IMR-90 (cell line): ENCODE data around the gene FAM53B. TPM values are rescaled to one million over a fixed set of nuclear protein-coding genes. Genes with fewer than 3 reads are reported as not detected.

Source experiments
- ATAC-seq: fragments of 200-7000 bp; cut with Tn5 transposase; 2 replicates; pipeline ENCODE4 v1.9.1; 2020; ENCODE audit warnings: low read depth, mild to moderate bottlenecking, moderate library complexity
- BruUV-seq: library from RNA; stranded (reverse); fragments of 400-500 nt; replicated peaks from 2 replicates; lab custom pipeline; 2021; lab: Mats Ljungman, UMichigan
- CTCF ChIA-PET: fragments of 300-600 bp; formaldehyde crosslinking; extraction: SDS; loops from one replicate; lab custom pipeline; 2021; ENCODE audit warnings: antibody characterized with exemption; lab: Yijun Ruan, JAX
- POLR2A ChIA-PET: fragments of 300-600 bp; sonication (Branson Sonifier 250); formaldehyde crosslinking; loops from one replicate; lab custom pipeline; 2022; ENCODE audit warnings: antibody characterized with exemption; ENCODE audit not compliant: unreplicated experiment; lab: Charles Lee
- DNase-seq: peaks from one replicate; pipeline ENCODE4 v3.0.0; 2013
- H2AFZ ChIP-seq: replicated peaks from 2 replicates; pipeline ENCODE3; 2013; ENCODE audit warnings: low read length, mild to moderate bottlenecking; ENCODE audit not compliant: poor library complexity
- H2AK5ac ChIP-seq: 2 replicates; pipeline ENCODE4 v1.6.1; 2013; ENCODE audit warnings: low read depth, low read length, inconsistent platforms
- H2AK9ac ChIP-seq: replicated peaks from 2 replicates; pipeline ENCODE3; 2013; ENCODE audit warnings: mild to moderate bottlenecking, low read depth, low read length, moderate library complexity; ENCODE audit not compliant: poor library complexity
- H2BK120ac ChIP-seq: 2 replicates; pipeline ENCODE4 v1.6.1; 2013; ENCODE audit warnings: low read depth, low read length, inconsistent platforms
- H2BK15ac ChIP-seq: 3 replicates; pipeline ENCODE4 v1.6.1; 2013; ENCODE audit warnings: low read depth, low read length, inconsistent platforms
- H2BK20ac ChIP-seq: 2 replicates; pipeline ENCODE4 v1.6.1; 2013; ENCODE audit warnings: low read depth, mild to moderate bottlenecking, inconsistent platforms, low read length, moderate library complexity
- H2BK5ac ChIP-seq: 2 replicates; pipeline ENCODE4 v1.6.1; 2013; ENCODE audit warnings: mild to moderate bottlenecking, low read depth, low read length, inconsistent platforms; ENCODE audit not compliant: poor library complexity, severe bottlenecking
- H3K14ac ChIP-seq: replicated peaks from 2 replicates; pipeline ENCODE4 v1.6.1; 2013; ENCODE audit warnings: low read depth, low read length, inconsistent platforms
- H3K18ac ChIP-seq: 2 replicates; pipeline ENCODE4 v1.6.1; 2013; ENCODE audit warnings: low read depth, low read length, control low read depth
- H3K23ac ChIP-seq: 2 replicates; pipeline ENCODE4 v1.6.1; 2013; ENCODE audit warnings: low read depth, low read length, inconsistent platforms
- H3K27ac ChIP-seq: 2 replicates; pipeline ENCODE4 v1.5.1; 2013; ENCODE audit warnings: mild to moderate bottlenecking, control low read depth, low read length; ENCODE audit not compliant: insufficient read depth
- H3K27me3 ChIP-seq: 2 replicates; pipeline ENCODE4 v1.6.1; 2013; ENCODE audit warnings: low read length; ENCODE audit not compliant: control insufficient read depth, insufficient read depth
- H3K36me3 ChIP-seq: 2 replicates; pipeline ENCODE4 v1.6.1; 2013; ENCODE audit warnings: low read length, mixed read lengths; ENCODE audit not compliant: control insufficient read depth, insufficient read depth
- H3K4ac ChIP-seq: 2 replicates; pipeline ENCODE4 v1.6.1; 2013; ENCODE audit warnings: low read depth, low read length, inconsistent platforms
- H3K4me1 ChIP-seq: 2 replicates; pipeline ENCODE4 v1.6.1; 2013; ENCODE audit warnings: low read length, mixed read lengths; ENCODE audit not compliant: control insufficient read depth, insufficient read depth
- H3K4me2 ChIP-seq: 2 replicates; pipeline ENCODE4 v1.6.1; 2013; ENCODE audit warnings: low read depth, mild to moderate bottlenecking, control low read depth, low read length, moderate library complexity
- H3K4me3 ChIP-seq: 2 replicates; pipeline ENCODE4 v1.5.1; 2013; ENCODE audit warnings: low read depth, mild to moderate bottlenecking, control low read depth, low read length, moderate library complexity; ENCODE audit not compliant: insufficient read depth
- H3K56ac ChIP-seq: 2 replicates; pipeline ENCODE4 v1.6.1; 2013; ENCODE audit warnings: low read length, inconsistent platforms; ENCODE audit not compliant: insufficient read depth; ENCODE audit errors: extremely low read depth
- H3K79me1 ChIP-seq, 2 experiments: 2 replicates each; pipeline ENCODE4 v1.6.1; 2013; ENCODE audit warnings: low read length in 2 of 2, inconsistent platforms in 1 of 2, low read depth in 1 of 2
- H3K9ac ChIP-seq: 2 replicates; pipeline ENCODE4 v1.6.1; 2013; ENCODE audit warnings: low read depth, low read length, control low read depth
- H3K9me1 ChIP-seq: 2 replicates; pipeline ENCODE4 v1.6.1; 2013; ENCODE audit warnings: low read length, inconsistent platforms; ENCODE audit not compliant: insufficient read depth
- H3K9me3 ChIP-seq: 2 replicates; pipeline ENCODE4 v1.6.1; 2013; ENCODE audit warnings: low read length; ENCODE audit not compliant: control insufficient read depth, insufficient read depth
- H4K20me1 ChIP-seq: 2 replicates; pipeline ENCODE4 v1.6.1; 2013; ENCODE audit warnings: low read length, inconsistent platforms; ENCODE audit not compliant: insufficient read depth
- H4K5ac ChIP-seq: 2 replicates; pipeline ENCODE4 v1.6.1; 2013; ENCODE audit warnings: mild to moderate bottlenecking, low read depth, low read length, control low read depth
- H4K8ac ChIP-seq, 2 experiments: 2 replicates each; pipeline ENCODE4 v1.6.1; 2013; ENCODE audit warnings: low read depth in 2 of 2, low read length in 2 of 2, control low read depth in 1 of 2, inconsistent platforms in 1 of 2
- H4K91ac ChIP-seq: 2 replicates; pipeline ENCODE4 v1.6.1; 2013; ENCODE audit warnings: low read depth, low read length, inconsistent platforms; ENCODE audit not compliant: insufficient read depth
- BHLHE40 ChIP-seq: fragments of 150-350 bp; IDR thresholded peaks from 2 replicates; pipeline ENCODE4 v1.6.1; 2016; ENCODE audit warnings: mild to moderate bottlenecking, low read depth, low read length
- CEBPB ChIP-seq: IDR thresholded peaks from 2 replicates; pipeline ENCODE4 v1.6.1; 2012; ENCODE audit warnings: low read depth, low read length, improper control_type of control experiment
- MAZ ChIP-seq: IDR thresholded peaks from 2 replicates; pipeline ENCODE4 v1.6.1; 2012; ENCODE audit warnings: low read depth, mild to moderate bottlenecking, low read length, improper control_type of control experiment, moderate library complexity, borderline replicate concordance
- NFE2L2 ChIP-seq: fragments of 150-350 bp; IDR thresholded peaks from 2 replicates; pipeline ENCODE4 v1.6.1; 2016; ENCODE audit warnings: low read depth, mild to moderate bottlenecking, low read length
- POLR2A ChIP-seq: IDR thresholded peaks from 2 replicates; pipeline ENCODE4 v1.6.1; 2012; ENCODE audit warnings: mild to moderate bottlenecking, low read depth, low read length
- RCOR1 ChIP-seq: IDR thresholded peaks from 2 replicates; pipeline ENCODE4 v1.6.1; 2012; ENCODE audit warnings: mild to moderate bottlenecking, low read length, improper control_type of control experiment; ENCODE audit not compliant: insufficient replicate concordance
- RFX5 ChIP-seq: IDR thresholded peaks from 2 replicates; pipeline ENCODE4 v1.8.0; 2012; ENCODE audit warnings: low read depth, mild to moderate bottlenecking, low read length, moderate library complexity
- SMC3 ChIP-seq: fragments of 150-350 bp; IDR thresholded peaks from 2 replicates; pipeline ENCODE4 v1.6.1; 2016; ENCODE audit warnings: low read depth, mild to moderate bottlenecking, antibody characterized with exemption, low read length, moderate library complexity
- WGBS, 2 experiments: methylation state at CpG; one replicate each; pipeline versions ENCODE4 v1.1.5 to v1.1.7; 2013; ENCODE audit warnings: missing lambda C conversion rate in 2 of 2; ENCODE audit not compliant: insufficient read length in 1 of 2; ENCODE audit errors: extremely low coverage in 2 of 2; 5-methylcytosine and 5-hydroxymethylcytosine counted together
- dilution Hi-C: fragments of 300-500 bp; cut with HindIII; formaldehyde crosslinking; loops from one replicate; pipeline ENCODE4 v1.14.3; 2018; ENCODE audit warnings: low sequenced_read_pairs; ENCODE audit not compliant: unreplicated experiment
- in situ Hi-C: fragments of 300-500 bp; cut with MboI; formaldehyde crosslinking; loops from 3 replicates; pipeline ENCODE4 v1.14.3; 2019; ENCODE audit warnings: low sequenced_read_pairs, inconsistent platforms, mixed read lengths
- intact Hi-C: fragments of 100-400 bp; cut with micrococcal nuclease; formaldehyde crosslinking; loops from 2 replicates; pipeline ENCODE4 v1.10.0; 2022
- polyA plus RNA-seq, 3 experiments: library from polyadenylated mRNA; depleted of rRNA; stranded (reverse); fragments of >200 nt; gene quantifications; 2 replicates each; pipeline ENCODE4 v1.2.3, GENCODE V29; 2012; ENCODE audit warnings: low replicate concordance in 1 of 3
- total RNA-seq: library from RNA; depleted of rRNA; stranded (reverse); fragments of >200 nt; gene quantifications from 2 replicates; pipeline ENCODE4 v1.2.3, GENCODE V29; 2012

Gene FAM53B
- total and polyA plus RNA-seq, 2 of the 4 experiments (the other 2 are of a cell fraction) = 3.8 to 5.7 TPM

- no peak overlapping the region for H4K91ac ChIP-seq
- H2BK20ac ChIP-seq = no peak overlapping the region
- intact Hi-C loops (no loop called here), in situ Hi-C loops (no loop called here), dilution Hi-C loops (no loop called here)
- no TSS peak for BruUV-seq
- no peak overlapping the region for H2BK15ac ChIP-seq
- H4K8ac ChIP-seq = no peak overlapping the region
- no peaks in the 10 kb centered on the region for H3K9me3 ChIP-seq
- no peaks in the 10 kb centered on the region for H3K9me1 ChIP-seq
- no peak overlapping the region for H3K9ac ChIP-seq
- H4K5ac ChIP-seq = no peak overlapping the region
- no peak overlapping the region for H2BK5ac ChIP-seq
- H3K27ac ChIP-seq = no peak overlapping the region
- 89% methylated on average over 8 of the region's 30 CpGs; no CpG with 5 or more reads in 1 of the 2 experiments for WGBS, 2 experiments
- H3K14ac ChIP-seq = no peak overlapping the region
- no peak for TF ChIP-seq CEBPB
- TF ChIP-seq RCOR1 = no peak
- TF ChIP-seq RFX5 = no peak
- no peak for TF ChIP-seq MAZ
- no peak for TF ChIP-seq BHLHE40
- no peak for TF ChIP-seq NFE2L2
- no peak for TF ChIP-seq SMC3
- no peak for TF ChIP-seq POLR2A
- no peak overlapping the region for H2AFZ ChIP-seq
- no peak overlapping the region for H3K56ac ChIP-seq
- no peak overlapping the region for H2AK5ac ChIP-seq
- H3K79me1 ChIP-seq = no peaks in the 10 kb centered on the region
- no peak overlapping the region for H2BK120ac ChIP-seq
- no peak overlapping the region for H2AK9ac ChIP-seq
- DNase-seq = no peak
- no peak overlapping the region for H3K4ac ChIP-seq
- ATAC-seq = no peak
- no peaks in the 10 kb centered on the region for H3K27me3 ChIP-seq
- no peaks in the 10 kb centered on the region; the same call in 1 of the 2 replicates for H4K20me1 ChIP-seq
- no peak overlapping the region for H3K23ac ChIP-seq
- H3K18ac ChIP-seq = no peak overlapping the region
- no peak overlapping the region for H3K4me3 ChIP-seq
- no peak overlapping the region for H3K4me2 ChIP-seq
- ChIA-PET POLR2A (no interaction called here), CTCF (no interaction called here)
- peaks cover 2% of the 10 kb centered on the region; the same call in 1 of the 2 replicates for H3K4me1 ChIP-seq
- H3K36me3 ChIP-seq = no peaks in the 10 kb centered on the region
Measured at GRCh38 chr10:124616040-124616835, 127.9 kb downstream of the FAM53B start.
